HG03060 (cell line): ENCODE data around the gene SNTG2.

ENCODE experiments used
- ATAC-seq: cut with Tn5 transposase; IDR thresholded peaks from one replicate; pipeline ENCODE4 v1.9.1; 2021; ENCODE audit warnings: low read depth, moderate number of reproducible peaks; ENCODE audit not compliant: unreplicated experiment

Gene SNTG2

GRCh38 chr2:985317-985898, 34.8 kb downstream of the SNTG2 start:
- ATAC-seq: no peak

- ATAC-seq: no peak
These were observed 37.1 kb downstream of the SNTG2 start for GRCh38 chr2:987789-988188.

- no peak for ATAC-seq
These were observed 39.3 kb downstream of the SNTG2 start for GRCh38 chr2:989781-990467.

- no peak for ATAC-seq
These were observed 40.3 kb downstream of the SNTG2 start for GRCh38 chr2:990970-991369.

- ATAC-seq: no peak
These were observed 51.7 kb downstream of the SNTG2 start for GRCh38 chr2:1002350-1002749.

GRCh38 chr2:1004398-1004797, 53.7 kb downstream of the SNTG2 start:
- ATAC-seq: no peak

GRCh38 chr2:1010415-1010930, 59.8 kb downstream of the SNTG2 start:
- no peak for ATAC-seq

- ATAC-seq: no peak
These were observed 60.4 kb downstream of the SNTG2 start for GRCh38 chr2:1011006-1011405.

- no peak for ATAC-seq
These were observed 61.3 kb downstream of the SNTG2 start for GRCh38 chr2:1011985-1012384.

GRCh38 chr2:1014802-1015201, 64.2 kb downstream of the SNTG2 start:
- ATAC-seq: no peak

- no peak for ATAC-seq
These were observed 65.9 kb downstream of the SNTG2 start for GRCh38 chr2:1016500-1016899.

- ATAC-seq: no peak
These were observed 67.2 kb downstream of the SNTG2 start for GRCh38 chr2:1017827-1018226.

GRCh38 chr2:1020206-1020605, 69.6 kb downstream of the SNTG2 start:
- ATAC-seq: no peak

GRCh38 chr2:1022178-1022577, 71.5 kb downstream of the SNTG2 start:
- ATAC-seq: no peak

- ATAC-seq: no peak
These were observed 74.3 kb downstream of the SNTG2 start for GRCh38 chr2:1024981-1025380.

- no peak for ATAC-seq
These were observed 75.5 kb downstream of the SNTG2 start for GRCh38 chr2:1026141-1026540.

GRCh38 chr2:1028831-1029230, 78.2 kb downstream of the SNTG2 start:
- no peak for ATAC-seq

GRCh38 chr2:1032030-1032429, 81.4 kb downstream of the SNTG2 start:
- ATAC-seq: no peak

GRCh38 chr2:1033069-1033468, 82.4 kb downstream of the SNTG2 start:
- no peak for ATAC-seq

- no peak for ATAC-seq
These were observed 86.4 kb downstream of the SNTG2 start for GRCh38 chr2:1037066-1037465.

- no peak for ATAC-seq
These were observed 88.9 kb downstream of the SNTG2 start for GRCh38 chr2:1039549-1039948.
